DOHH2 (cell line): ENCODE measurements around the gene LCK.

Experiments used
- CTCF ChIP-seq: fragments of 200-600 bp; sonication (generic); IDR thresholded peaks from one replicate; pipeline ENCODE4 v1.5.1; 2014; ENCODE audit warnings: antibody characterized with exemption, mild to moderate bottlenecking, low read depth, low read length; ENCODE audit not compliant: poor library complexity, severe bottlenecking
- EZH2phosphoT487 ChIP-seq: fragments of 200-600 bp; sonication (generic); IDR thresholded peaks from 2 replicates; pipeline ENCODE4 v1.6.1; 2017; ENCODE audit warnings: borderline replicate concordance, mild to moderate bottlenecking, antibody characterized with exemption, low read length, moderate library complexity, mixed read lengths

GRCh38 chr1:32299327-32299726 is 48.3 kb downstream of the LCK start:
- TF ChIP-seq CTCF: no peak
- no peak for TF ChIP-seq EZH2phosphoT487
